Stomach (tissue), 4 donors: Measurements from ENCODE around the gene POU2AF1.

Experiments used
- POLR2A ChIP-seq, 4 donors: fragments of 450-650 bp; IDR thresholded peaks; one replicate each; pipeline ENCODE4 v1.6.1; 2016; ENCODE audit warnings: antibody characterized with exemption in 4 of 4, control low read depth in 2 of 4, mild to moderate bottlenecking in 1 of 4, moderate library complexity in 1 of 4
- POLR2AphosphoS5 ChIP-seq, 3 donors: sonication (generic); formaldehyde crosslinking; IDR thresholded peaks; one replicate each; pipeline ENCODE4 v1.6.1; 2016; ENCODE audit warnings: antibody characterized with exemption in 3 of 3
- TF ChIP-seq, protein P1 (sequence below), 7 experiments: fragments of 450-650 bp in 4 of 7; fragments of 200-600 bp in 3 of 7; sonication (generic) in 3 of 7; IDR thresholded peaks; one replicate each; pipeline ENCODE4 v1.5.1; 2016 to 2019; ENCODE audit warnings: antibody characterized with exemption in 7 of 7, control low read depth in 2 of 7, mild to moderate bottlenecking in 1 of 7

DNA sequence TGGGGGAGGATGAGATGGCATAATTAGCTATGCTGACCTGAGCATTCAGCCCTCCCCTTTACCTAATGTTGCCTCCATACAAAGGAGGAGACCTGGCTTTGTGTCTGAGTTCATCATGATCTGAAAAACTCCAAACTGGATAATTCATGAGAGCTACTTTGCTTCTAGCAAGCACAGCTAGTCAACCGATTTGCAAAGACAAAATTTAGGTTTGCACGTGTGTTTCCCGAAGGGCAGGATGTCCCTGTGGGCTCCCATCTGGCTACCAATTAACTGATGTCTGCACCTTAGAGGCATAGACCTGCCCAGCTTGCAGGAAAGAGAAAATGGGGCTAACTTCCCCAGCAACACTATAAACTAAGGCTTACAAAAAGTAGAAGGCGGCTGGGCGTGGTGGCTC lies 42.2 kb upstream of the POU2AF1 start:
- no peak for TF ChIP-seq POLR2A (IDR thresholded peaks at IDR 0.05)
- TF ChIP-seq, protein P1, sequence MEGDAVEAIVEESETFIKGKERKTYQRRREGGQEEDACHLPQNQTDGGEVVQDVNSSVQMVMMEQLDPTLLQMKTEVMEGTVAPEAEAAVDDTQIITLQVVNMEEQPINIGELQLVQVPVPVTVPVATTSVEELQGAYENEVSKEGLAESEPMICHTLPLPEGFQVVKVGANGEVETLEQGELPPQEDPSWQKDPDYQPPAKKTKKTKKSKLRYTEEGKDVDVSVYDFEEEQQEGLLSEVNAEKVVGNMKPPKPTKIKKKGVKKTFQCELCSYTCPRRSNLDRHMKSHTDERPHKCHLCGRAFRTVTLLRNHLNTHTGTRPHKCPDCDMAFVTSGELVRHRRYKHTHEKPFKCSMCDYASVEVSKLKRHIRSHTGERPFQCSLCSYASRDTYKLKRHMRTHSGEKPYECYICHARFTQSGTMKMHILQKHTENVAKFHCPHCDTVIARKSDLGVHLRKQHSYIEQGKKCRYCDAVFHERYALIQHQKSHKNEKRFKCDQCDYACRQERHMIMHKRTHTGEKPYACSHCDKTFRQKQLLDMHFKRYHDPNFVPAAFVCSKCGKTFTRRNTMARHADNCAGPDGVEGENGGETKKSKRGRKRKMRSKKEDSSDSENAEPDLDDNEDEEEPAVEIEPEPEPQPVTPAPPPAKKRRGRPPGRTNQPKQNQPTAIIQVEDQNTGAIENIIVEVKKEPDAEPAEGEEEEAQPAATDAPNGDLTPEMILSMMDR (IDR thresholded peaks at IDR 0.05), result no peak
- no peak for TF ChIP-seq POLR2AphosphoS5 (IDR thresholded peaks at IDR 0.05)
